HG03442 (cell line): ENCODE data around the gene CDKL1.
A peak's percentile ranks its signal among the peaks of the same experiment; 100 is the strongest.

ENCODE experiments used
- ATAC-seq: cut with Tn5 transposase; IDR thresholded peaks from one replicate; pipeline ENCODE4 v1.9.1; 2021; ENCODE audit warnings: mild to moderate bottlenecking, moderate library complexity; ENCODE audit not compliant: unreplicated experiment

The CDKL1 gene

DNA sequence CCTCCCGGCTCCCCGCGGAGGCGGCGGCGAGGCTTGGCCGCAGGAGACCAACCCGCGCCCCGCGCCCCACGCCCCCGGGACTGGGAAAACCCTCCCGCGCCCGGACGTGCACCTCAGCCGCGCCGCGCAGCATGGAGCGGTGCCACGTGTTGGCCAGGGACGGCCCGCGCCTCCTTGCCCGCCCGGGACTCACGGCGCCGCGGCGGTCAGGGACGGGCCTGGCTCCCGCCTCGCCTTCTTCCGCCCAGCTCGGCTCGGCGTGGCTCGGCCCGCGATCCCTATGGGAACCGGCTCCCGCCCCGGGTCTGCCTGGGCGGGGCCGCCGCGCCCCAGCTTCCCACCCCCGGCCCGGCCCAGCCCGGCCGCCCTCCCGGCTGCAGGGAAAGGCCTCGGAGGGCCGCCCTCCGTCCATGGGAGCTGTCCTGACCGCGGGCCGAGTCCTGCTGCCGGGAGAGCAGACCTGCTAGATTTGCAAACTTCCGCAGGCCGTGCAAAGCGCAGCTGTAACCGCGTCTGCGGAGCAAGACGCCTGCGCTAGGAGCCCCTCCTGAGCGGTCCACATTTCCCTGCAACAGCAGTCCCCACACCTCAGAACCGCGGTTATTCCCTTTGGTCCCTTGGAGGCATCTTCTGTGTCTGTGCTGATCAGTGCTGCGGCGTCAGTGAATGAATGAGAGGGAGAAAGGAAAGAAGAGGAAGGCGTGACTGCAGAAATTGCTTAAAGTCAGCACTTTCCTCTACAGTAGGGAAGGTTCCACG lies at the start of gene CDKL1:
CDKL1 (minus strand) TSS at position 251 of the 759 bp plus-strand sequence. CDS start 1,013 bp downstream, outside the sequence.
- ATAC-seq, result peak; percentile 50

DNA sequence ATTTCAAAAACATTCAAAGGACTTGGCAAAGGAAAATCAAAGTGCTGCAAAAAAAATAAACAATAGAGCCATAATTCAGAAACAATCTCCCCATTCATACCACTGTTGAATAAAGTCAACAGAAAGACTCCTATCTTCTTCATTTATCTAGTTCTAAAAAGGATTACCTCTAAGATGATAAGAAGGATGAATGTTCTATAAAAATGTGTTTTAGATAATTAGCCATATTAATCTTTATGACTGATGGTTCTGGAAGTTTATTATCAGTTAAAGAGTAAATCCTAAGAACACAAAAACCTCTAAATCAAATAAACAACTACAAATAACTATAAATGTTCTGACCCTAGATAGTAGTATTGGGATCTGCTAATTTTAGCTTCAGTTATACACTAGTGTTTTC lies 37.8 kb upstream of the CDKL1 start:
- ATAC-seq, result no peak

DNA sequence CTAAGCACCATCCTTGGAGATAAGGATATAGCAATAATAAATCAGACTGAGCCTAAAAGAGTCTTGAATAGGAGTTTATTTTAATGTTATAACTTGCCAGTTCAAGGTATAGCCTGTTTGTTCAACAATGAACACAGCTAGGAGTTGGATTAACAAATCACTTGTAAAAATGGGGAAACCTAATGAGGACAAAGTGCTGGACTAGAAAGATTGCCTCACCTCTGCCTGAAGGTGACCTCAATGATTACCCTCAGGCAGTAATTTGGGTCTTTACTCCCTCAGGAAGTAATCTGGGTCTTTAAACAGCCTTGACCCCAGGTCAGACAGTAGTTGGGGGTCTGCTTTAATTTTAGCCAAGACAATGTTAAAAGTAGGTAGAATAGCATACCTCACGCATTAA lies 35.5 kb upstream of the CDKL1 start:
- ATAC-seq, result no peak

DNA sequence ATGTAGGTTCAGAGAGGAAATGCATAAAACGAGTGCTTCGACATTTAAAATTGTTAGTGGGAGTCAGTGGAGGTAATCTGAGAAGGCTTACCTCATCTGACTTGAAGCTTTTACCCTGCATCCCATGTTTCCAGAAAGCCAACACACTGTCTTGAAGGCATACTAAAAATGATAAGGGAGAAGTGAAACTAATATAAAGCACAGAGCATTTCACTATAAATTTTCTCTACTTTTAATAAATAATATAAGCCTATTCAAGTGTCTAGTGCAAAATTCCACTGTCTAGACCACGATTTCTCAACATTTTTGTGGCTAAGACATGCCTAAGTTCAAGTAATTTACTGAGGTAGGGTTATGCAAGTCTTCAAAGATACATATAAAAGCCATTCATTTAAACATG lies 29.1 kb upstream of the CDKL1 start:
- no peak for ATAC-seq

DNA sequence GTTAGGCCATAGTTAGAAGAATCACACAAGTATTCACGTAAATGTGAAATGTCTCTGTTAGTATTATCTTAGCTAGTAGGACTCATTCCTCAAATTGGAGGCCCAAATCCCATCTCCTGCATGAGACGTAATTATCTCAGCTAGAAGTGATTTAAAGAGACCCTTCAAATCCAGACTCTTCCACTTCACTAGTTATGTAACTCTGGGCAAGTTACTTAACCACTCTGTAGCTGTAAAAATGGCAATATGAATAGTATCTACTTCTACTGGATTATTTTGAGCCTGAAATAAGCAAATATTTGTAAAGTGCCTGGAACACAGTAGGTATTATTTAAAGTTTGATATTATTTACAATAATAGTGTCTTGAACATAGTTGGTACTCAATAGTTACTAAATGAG lies 28.4 kb upstream of the CDKL1 start:
- ATAC-seq, result no peak

DNA sequence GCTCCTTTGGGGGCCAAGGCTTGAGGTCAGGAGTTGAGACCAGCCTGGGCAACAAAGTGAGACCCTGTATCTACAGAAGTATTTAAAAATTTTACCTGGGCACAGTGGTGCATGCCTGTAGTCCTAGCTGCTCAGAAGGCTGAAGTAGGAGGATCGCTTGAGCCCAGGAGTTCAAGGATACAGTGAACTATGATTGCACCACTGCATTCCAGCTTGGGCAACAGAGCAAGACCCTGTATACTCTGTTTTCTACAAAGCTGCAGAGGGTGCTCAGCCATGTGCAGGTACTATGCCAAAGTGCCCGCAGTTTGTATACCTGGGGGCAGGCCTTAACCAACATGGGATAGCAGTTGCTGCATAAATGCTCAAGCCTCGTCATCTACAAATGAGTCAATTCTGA lies 26.8 kb upstream of the CDKL1 start:
- ATAC-seq, result no peak

DNA sequence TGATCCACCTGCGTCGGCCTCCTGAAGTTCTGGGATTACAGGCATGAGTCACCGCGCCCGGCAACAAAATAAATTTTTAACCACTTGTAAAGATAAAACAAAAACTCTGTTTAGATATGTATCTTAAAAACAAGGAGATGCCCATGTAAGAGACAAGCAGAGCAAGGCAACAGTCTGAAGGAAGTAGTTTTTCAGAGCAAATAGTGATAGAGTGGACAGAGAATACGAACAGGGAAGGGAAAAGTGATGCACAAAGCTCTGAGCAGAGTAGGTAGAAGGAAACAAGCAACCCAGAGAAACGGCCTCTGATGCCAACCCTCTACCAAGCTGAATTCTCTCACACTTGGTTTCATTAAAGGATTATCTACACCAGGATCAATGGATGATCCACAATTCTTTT lies 24.8 kb upstream of the CDKL1 start:
- ATAC-seq, result no peak

DNA sequence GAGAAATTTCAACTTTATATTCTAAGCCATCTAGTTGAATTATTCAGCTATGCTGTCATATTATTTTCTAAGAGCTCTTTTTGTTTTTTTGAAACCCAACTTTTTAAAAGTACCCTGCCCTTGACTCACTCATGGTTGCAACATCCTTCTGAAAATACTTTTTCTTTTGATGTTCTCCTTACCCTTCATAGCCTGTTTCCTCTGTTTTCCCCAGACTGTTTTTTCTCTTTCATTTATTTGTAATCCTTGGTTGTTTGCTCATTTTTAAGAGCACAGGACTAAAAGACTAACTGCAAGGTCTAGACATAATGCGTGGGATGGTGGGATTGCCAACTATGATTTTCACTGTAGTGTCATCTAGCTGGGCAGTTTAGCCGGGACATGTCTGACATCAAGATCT lies 21.2 kb upstream of the CDKL1 start:
- ATAC-seq, result no peak

DNA sequence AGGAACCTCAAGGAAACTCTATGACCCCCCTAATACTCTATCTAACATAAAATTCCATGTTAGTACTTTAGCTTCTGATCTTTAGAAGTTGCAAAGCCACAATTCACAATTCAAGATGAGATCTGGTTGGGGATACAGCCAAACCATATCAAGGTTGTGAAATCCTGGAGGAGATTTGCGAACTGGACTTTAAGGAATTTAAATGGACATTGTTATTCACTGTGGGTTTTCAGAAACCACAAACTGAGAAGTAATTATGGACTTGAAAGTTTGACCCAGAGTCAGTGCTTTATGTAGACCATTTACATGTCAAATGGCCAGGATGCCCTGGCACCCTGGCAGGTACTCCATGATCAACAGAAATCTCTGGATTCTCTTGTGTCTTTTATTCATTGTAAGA lies 14.2 kb upstream of the CDKL1 start:
- no peak for ATAC-seq

DNA sequence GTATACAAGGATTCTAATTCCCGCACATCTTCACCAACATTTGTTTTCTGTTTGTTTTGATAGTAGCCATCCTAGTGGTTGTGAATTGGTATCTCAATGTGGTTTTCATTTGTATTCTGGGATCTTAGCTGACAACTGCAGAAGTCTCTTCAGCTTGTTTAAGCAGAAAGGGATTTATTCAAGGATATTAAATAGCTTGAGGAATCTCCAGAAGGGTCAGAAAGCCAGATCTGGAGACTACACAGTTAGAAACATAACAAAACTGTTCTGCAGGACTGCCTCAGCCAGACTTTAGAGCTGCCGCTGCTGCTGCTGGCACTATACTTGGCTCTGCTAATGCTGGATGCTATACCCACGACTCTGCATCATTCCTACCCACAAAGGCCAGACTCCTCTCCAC lies 13.4 kb upstream of the CDKL1 start:
- ATAC-seq, result no peak

DNA sequence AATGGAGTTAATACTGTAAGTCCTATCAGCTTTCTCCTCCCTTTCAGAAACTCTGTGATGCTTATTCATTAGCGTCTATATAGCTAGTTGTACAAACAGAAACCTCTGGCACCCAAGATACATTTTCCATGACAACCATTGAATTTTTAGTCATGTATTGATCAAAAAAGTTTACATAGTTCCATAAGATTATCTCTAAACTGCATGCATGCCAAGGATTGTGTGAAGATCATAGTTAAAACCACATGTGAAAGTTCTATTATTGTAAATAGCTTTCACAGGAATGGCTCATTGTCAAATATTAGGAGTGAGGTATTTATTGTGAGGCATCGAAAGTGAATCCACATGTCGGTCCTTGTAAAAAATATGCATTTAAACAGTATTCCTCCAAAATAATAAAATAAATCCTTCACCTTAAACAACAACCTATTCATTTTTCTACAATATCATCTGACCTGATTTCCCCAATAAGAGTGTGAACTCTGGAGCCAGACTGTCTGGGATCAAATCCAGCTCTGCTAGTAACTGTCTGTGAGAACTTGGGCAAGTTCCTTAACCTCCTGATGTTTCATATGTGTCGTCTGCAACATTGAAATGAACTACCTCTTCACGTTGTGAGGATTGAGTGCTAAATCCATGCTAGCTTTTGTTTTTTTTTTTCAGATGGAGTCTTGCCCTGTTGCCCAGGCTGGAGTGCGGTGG lies 10.6 kb upstream of the CDKL1 start:
- ATAC-seq, result no peak

DNA sequence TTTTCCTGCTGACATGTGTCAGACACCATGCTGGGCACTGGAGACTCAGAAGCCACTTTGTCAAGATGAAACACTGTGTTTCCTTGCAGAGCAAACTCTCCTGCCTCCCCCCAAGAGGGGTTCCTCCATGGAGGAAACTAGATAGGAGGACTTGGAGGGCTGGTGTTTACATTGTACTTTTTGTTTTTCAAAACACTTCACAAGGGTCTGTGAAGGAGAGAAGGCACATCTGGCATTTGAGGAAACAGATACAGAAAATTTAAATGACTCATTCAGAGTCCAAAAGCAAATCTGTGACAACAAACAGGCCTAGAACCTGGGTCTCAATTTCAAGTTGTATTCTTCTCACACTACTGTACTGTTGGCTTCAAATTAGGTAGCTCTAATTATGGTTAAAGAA lies 6.7 kb upstream of the CDKL1 start:
- ATAC-seq, result no peak

DNA sequence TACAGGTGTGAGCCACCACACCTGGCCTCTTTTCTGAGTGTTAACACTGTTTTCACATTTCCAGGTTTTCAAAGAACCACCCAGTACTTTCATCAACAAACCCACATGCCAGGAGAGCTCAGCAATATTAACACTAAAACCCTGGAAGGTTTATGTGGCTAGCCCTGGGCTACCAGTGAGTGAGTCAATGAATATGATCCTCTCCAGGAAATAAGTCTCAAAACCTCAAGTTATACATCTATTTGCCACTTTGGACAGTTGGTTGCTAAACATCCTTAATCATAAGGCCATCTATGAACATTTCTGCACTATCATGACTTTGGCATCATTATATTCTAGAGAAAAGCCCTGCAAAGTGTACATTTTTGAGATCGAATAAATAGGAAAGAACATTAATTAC lies 6.3 kb upstream of the CDKL1 start:
- ATAC-seq, result no peak

DNA sequence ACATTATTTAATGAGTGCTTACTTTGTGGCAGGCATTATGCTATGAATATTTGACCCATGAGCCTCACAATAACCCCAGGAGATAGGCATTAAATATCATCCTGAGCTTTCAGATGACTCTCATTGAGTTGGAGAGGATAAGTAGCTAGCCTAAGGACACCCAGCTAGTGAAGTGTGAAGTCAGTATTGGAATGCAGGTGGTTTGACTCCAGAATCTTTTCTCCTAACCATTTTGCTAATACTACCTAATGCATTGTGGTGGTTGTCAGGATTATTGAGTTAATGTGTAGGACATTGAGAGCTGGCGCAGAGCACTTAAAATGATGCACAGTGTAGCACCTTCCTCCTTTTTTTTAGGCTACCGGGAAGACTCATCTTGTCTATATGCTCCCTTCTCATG lies 3.8 kb upstream of the CDKL1 start:
- ATAC-seq, result no peak

DNA sequence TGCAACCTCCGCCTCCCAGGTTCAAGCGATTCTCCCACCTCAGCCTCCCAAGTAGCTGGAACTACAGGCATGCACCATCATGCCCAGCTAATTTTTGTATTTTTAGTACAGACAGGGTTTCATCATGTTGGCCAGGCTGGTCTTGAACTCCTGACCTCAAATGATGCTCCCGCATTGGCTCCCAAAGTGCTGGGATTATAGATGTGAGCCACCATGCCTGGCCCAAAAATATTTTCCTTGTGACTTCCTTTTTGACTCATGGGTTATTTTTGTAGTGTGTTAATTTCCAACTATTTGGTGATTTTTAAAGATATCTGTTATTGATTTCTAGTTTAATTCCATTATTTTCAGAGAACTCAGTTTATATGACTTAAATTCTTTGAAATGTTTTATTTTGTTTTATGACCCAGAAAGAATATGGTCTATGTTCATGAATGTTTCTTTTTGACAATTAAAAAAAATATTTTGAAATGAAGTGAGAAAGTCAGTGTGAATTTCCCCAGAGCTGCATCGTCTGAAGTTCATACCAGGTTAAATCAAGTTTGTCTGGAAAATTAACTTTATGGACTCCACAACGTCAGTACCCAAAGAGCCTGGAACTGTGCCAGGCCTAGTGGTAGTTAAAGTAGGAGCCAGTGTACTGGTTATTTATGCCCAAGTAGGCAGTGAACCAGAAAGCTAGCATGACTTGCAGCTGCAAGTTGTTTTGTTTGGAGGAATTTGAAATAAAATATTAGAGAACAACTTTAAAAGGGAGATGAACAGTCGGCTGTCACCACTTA lies 2.8 kb upstream of the CDKL1 start:
- no peak for ATAC-seq

DNA sequence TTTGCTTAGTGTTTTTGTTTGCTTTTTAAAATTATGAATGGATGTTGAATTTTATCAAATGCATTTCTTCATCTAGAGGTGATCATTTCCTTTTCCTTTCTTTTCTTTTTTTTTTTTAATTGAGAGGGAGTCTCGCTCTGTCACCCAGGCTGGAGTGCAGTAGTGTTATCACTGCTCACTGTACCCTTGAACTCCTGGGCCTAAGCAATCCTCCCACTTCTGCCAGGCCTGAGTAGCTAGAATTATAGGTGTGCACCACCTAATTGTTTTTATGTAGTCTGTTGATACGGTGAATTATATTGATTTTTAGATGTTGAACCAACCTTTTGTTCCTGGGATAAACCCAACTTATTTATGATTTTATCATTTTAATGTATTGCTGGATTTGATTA lies 1.5 kb upstream of the CDKL1 start:
- ATAC-seq, result no peak

DNA sequence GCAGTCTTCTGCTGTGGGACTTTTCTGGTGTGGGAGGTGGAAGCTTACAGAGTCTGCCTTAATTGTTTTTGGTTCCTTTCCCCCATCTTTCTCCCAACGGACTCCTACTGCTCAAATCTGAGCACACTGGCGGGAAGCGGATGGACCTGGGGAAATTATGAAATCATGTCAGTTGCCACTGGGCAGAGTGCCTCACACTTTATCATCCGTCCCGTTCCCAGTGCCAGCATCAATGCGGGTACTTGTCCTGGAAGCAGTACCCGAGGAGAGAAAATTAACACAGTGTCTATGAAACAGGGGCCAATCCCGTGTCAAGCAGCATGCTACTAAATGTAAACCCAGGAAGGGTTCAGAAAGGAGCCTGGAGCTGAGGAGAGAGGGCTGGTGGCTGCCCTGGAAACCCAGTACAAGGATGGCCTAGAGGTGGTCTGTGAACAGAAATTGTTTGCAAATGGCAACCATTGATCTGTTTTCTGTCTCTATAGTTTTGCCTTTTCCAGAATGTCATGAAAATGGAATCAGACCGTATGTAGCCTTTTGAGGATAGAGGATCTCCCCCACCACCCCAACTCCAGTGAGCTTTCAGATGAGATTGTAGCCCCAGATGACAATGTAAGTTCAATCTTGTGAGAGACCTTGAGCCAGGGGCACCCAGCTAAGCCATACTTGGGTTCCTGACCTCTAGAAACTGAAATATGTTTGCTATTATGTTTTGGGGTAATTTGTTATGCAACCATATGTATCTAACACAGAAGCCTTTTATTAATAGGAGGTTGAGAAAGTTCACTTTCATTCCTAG lies 908 bp upstream of the CDKL1 start:
- no peak for ATAC-seq

DNA sequence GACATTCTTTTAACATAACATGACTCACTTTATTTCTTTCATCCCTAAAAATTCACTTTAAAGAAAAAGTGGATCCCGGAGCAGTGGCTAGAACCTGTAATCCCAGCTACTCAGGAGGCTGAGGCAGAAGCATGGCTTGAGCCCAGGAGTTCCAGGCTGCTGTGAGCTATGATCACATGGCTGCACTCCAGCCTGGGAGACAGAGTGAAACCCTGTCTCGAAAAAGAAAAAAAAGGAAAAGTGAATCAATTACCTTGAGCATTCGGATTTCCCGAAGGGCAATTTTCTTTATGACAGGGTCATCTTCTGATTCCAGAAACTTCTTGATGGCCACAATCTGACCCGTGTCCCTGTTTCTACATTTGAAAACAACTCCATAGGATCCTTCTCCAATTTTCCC lies 1.2 kb downstream of the CDKL1 start:
- no peak for ATAC-seq

DNA sequence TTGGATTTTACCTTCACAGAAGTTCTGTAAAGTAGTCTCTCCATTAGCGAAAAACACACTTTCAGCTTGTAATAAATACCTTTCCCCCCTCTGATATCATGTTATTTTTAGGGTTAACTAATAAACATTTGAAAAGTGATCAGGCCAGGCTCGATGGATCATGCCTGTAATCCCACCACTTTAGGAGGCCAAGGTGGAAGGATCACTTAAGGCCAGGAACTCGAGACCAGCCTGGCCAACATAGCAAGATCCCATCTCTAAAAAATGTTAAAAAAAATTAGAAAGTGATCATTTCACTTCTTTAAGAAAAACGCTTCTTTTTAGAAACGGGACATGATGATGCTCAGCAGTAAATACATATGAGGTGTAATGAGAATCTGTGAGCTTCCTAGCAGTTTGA lies 2.0 kb downstream of the CDKL1 start:
- ATAC-seq, result no peak

DNA sequence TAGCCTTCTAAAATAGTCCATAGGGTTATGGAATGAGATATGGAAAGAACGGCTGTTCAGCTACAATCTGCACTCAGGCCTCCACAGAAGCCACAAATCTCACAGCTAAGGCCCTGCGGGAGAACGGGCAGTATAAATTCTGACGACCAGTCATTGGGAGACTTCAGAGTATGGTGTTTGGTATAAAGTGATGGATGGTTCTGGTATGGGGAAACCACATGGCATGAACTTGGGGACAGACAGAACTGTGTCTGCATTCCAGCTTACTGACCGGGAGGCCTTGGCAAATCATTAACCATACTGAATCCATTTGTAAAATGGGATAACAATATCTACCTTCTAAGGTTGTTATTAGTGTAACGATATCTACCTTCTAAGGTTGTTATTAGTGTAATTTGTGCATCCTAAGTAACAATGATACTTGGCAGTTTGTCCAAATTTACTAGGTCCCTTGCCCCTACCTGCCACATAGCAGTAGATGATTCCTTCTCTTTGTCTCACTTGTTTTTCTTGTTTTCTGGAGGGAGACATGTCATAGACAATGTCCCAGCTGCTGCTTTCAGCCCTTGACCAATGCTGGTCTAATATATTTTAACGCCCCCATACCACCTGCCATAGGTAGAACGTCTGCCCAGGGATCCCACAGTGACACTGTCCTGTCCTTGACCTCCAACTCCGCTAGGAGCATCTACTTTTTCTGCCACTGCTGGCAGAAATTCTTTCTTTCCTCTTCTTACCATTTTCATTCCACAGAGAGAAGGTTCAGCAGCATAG lies 6.8 kb downstream of the CDKL1 start:
- ATAC-seq, result no peak
